Rectal smooth muscle tissue (tissue), 1 donor: ENCODE measurements around the gene DISP1.
A peak's percentile ranks its signal among the peaks of the same experiment; 100 is the strongest.

ENCODE experiments used
- H3K27ac ChIP-seq: one replicate; pipeline ENCODE4 v1.7.0; 2013; ENCODE audit warnings: low read depth, low read length, inconsistent platforms
- H3K27me3 ChIP-seq: one replicate; pipeline ENCODE4 v1.7.0; 2013; ENCODE audit warnings: low read length; ENCODE audit not compliant: control insufficient read depth, insufficient read depth
- H3K36me3 ChIP-seq: one replicate; pipeline ENCODE4 v1.7.0; 2013; ENCODE audit warnings: low read length; ENCODE audit not compliant: control insufficient read depth, insufficient read depth
- H3K4me1 ChIP-seq: one replicate; pipeline ENCODE4 v1.7.0; 2013; ENCODE audit warnings: low read length; ENCODE audit not compliant: control insufficient read depth, insufficient read depth
- H3K4me3 ChIP-seq: one replicate; pipeline ENCODE4 v1.7.0; 2013; ENCODE audit warnings: low read length
- H3K9ac ChIP-seq: one replicate; pipeline ENCODE4 v1.7.0; 2013; ENCODE audit warnings: low read length

The DISP1 gene, protein sequence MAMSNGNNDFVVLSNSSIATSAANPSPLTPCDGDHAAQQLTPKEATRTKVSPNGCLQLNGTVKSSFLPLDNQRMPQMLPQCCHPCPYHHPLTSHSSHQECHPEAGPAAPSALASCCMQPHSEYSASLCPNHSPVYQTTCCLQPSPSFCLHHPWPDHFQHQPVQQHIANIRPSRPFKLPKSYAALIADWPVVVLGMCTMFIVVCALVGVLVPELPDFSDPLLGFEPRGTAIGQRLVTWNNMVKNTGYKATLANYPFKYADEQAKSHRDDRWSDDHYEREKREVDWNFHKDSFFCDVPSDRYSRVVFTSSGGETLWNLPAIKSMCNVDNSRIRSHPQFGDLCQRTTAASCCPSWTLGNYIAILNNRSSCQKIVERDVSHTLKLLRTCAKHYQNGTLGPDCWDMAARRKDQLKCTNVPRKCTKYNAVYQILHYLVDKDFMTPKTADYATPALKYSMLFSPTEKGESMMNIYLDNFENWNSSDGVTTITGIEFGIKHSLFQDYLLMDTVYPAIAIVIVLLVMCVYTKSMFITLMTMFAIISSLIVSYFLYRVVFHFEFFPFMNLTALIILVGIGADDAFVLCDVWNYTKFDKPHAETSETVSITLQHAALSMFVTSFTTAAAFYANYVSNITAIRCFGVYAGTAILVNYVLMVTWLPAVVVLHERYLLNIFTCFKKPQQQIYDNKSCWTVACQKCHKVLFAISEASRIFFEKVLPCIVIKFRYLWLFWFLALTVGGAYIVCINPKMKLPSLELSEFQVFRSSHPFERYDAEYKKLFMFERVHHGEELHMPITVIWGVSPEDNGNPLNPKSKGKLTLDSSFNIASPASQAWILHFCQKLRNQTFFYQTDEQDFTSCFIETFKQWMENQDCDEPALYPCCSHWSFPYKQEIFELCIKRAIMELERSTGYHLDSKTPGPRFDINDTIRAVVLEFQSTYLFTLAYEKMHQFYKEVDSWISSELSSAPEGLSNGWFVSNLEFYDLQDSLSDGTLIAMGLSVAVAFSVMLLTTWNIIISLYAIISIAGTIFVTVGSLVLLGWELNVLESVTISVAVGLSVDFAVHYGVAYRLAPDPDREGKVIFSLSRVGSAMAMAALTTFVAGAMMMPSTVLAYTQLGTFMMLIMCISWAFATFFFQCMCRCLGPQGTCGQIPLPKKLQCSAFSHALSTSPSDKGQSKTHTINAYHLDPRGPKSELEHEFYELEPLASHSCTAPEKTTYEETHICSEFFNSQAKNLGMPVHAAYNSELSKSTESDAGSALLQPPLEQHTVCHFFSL (N-terminal part only)

DNA sequence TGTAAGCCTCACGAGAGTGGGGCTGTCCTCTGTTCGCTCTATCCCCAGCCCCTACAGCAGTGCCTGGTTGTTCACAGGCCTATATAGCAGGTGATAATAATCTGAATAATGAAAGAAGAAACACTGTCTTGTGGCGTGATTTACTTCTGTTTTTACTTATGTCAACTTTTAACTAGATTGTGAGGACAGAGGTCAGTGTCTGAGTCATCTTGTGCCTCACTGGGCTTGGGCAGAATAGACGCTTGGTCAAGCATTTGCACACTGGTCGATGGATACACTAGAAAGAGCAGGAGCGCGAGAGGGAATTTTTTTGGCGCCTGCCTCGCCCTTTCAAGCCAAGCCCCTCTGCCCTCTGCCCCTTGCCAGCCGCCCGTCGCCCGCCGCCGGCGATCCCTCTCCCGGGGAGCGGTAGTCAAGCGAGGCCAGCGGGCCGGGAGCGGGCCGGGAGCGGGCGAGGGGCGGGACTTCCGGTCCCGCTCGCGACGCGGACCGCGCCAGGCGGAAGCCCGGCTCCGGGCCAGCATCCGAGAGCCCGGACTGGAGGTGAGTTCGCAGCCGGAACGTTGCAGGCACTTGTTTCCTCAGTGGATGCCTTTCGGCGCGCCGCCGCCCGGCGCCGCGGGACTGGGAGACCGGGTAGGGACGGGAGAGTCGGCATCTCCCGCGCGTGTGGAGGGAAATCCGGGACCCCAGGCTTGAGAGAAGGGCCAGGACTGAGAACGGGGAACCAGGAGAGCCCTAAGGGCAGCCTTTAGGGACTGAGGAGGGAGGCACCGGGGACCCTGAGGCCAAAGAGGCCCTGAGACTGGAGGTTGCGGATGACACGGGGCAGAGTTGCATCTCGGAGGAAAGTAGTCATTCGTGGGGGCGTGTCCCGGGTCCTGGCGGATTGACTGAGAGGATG lies at the start of gene DISP1:
Gene DISP1 (plus strand): TSS at position 504 of the 904 bp plus-strand sequence. CDS start 127,785 bp downstream, outside the sequence.
- H3K4me3 ChIP-seq, result peak within 1 kb of the TSS; percentile 89
- H3K36me3 ChIP-seq, result no peaks in the 10 kb centered on the region
- peak within 1 kb of the TSS; percentile 79 for H3K9ac ChIP-seq
- H3K27ac ChIP-seq, result peak within 1 kb of the TSS; percentile 95
- no peaks in the 10 kb centered on the region for H3K27me3 ChIP-seq
- H3K4me1 ChIP-seq, result peaks cover 20% of the 10 kb centered on the region

DNA sequence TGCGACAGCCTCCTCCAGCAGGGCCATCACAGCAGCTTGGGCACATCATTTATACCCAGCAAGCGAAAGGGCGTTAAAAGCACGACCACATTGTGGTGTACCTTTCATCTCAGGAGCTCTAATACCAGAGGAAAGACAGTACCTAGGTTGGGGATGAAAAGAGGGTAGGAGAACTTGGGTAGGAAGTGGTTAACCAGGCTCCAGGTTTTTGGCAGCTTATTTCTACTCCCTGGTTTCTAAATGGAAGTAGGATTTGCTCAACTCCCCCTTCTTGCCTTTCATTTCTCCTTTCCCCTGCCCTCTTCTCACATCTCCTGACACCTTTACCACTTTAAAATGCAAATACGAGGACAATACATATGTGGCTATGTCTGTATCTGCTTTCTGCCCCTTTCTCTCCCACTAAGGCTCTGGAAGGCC lies 47.7 kb upstream of the DISP1 start:
- H3K27ac ChIP-seq, result no peak overlapping the region
- no peaks in the 10 kb centered on the region for H3K36me3 ChIP-seq
- H3K4me3 ChIP-seq, result no peak overlapping the region
- H3K9ac ChIP-seq, result no peak overlapping the region
- no peaks in the 10 kb centered on the region for H3K27me3 ChIP-seq
- no peaks in the 10 kb centered on the region for H3K4me1 ChIP-seq

DNA sequence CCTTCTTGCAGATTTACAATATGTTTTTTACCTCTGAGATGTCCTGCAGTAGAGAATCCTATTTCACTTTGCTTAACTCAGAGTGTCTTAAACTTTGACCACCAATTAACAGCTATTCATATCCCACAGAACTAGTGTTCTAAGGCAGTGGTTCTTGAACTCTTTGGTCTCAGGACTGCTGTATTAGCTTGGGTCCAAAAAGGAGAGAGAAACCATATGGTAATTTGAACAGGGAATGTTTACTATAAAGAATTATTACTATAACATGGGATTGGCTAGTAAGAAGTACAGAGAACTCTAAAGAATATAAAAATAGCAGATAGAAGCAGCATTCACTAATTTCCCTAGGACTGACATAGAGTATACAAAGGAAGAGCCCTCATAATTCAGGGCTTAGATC lies 46.2 kb upstream of the DISP1 start:
- Histone ChIP-seq H3K4me1 (no peaks in the 10 kb centered on the region), H3K27ac (no peak overlapping the region), H3K4me3 (no peak overlapping the region), H3K9ac (no peak overlapping the region), H3K36me3 (no peaks in the 10 kb centered on the region), H3K27me3 (no peaks in the 10 kb centered on the region)

DNA sequence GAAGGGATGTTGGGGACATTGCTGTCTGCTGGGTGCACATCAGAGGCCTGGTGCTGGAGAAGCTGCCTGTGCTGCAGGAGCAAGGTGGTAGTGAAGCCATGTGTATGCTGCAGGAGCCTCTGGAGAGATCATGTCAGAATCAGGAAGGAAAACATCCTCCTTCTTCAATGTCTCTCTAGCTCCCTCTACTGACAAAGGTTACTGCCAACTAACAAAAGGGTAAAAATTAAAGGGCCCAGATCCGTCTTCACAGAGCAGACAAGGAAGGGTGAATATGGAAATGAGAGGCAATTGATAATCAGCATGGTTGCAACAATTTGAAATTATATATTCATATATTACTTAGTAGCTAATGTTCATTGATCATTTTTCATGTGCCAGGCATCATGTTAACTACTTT lies 45.7 kb upstream of the DISP1 start:
- no peak overlapping the region for H3K4me3 ChIP-seq
- no peaks in the 10 kb centered on the region for H3K27me3 ChIP-seq
- H3K9ac ChIP-seq, result no peak overlapping the region
- H3K4me1 ChIP-seq, result no peaks in the 10 kb centered on the region
- H3K36me3 ChIP-seq, result no peaks in the 10 kb centered on the region
- H3K27ac ChIP-seq, result no peak overlapping the region

DNA sequence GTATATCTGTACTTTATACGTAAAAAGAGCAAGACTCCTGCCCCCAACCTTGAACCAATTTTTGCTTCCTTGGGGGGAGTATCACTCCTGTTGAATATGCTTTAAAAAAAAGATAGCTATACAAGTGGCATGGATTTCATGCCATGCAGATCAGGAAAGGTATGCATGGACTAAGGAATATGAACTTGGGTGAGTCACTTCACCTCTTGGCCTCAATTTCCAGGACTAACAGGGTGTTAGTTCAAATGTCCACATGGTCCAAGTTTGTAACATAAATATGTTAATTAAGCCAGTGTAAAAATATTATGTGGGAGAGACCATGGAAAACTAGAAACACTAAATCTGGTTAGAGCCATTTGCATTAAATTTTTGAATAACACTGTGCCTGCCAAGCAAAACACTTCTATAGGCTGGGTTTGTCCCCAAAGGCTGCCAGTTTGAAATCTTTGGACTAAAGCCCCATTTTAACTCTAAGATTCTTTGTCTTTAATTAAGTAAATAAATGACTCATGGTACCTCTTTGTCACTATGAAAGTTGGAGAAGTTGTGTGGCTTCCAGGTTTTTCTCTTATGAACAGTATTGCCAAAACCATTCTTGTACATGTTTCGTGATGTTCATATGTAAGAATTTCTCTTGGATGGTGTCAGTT lies 44.7 kb upstream of the DISP1 start:
- Histone ChIP-seq H3K9ac (no peak overlapping the region), H3K4me3 (no peak overlapping the region), H3K27ac (no peak overlapping the region), H3K27me3 (no peaks in the 10 kb centered on the region), H3K4me1 (no peaks in the 10 kb centered on the region), H3K36me3 (no peaks in the 10 kb centered on the region)

DNA sequence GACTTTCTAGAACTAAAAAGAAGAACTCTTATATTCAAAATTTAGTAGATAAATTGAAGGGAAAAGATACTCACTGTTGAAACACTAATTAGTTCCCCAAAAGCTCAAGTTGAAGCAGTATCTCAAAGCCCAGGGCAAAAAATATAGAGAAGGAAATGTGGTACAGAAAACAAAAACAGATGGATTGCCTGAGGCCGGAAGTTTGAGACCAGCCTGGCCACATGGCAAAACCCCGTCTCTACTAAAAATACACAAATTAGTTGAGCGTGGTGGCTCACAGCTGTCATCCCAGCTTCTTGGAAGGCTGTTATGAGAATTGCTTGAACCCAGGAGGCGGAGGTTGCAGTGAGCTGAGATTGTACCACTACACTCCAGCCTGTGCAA lies 41.9 kb upstream of the DISP1 start:
- H3K27ac ChIP-seq, result no peak overlapping the region

DNA sequence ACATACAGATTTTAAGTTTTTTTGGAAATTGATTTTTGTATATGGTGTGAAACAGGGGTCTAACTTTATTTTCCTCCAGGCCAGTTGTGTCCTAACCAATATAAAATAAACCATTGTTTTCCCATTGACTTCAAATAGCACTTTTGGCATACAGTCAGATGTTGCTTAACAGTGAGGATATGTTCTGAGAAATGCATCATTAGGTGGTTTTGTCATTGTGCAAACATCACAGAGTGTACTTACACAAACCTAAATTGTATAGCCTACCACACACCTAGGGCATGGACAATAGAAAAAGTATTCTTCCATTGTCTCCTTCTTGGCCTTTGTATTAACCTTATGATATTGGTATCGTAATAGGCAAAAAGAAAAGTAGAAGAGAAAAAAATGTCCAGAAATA lies 37.4 kb upstream of the DISP1 start:
- Histone ChIP-seq H3K9ac (no peak overlapping the region), H3K36me3 (no peaks in the 10 kb centered on the region), H3K4me3 (no peak overlapping the region), H3K4me1 (no peaks in the 10 kb centered on the region), H3K27me3 (no peaks in the 10 kb centered on the region), H3K27ac (no peak overlapping the region)

More for the DNA sequence above, 41.9 kb upstream of the DISP1 start:
- H3K4me3 ChIP-seq, result no peak overlapping the region
- H3K27me3 ChIP-seq, result no peaks in the 10 kb centered on the region
- H3K36me3 ChIP-seq, result no peaks in the 10 kb centered on the region
- no peak overlapping the region for H3K9ac ChIP-seq
- no peaks in the 10 kb centered on the region for H3K4me1 ChIP-seq

DNA sequence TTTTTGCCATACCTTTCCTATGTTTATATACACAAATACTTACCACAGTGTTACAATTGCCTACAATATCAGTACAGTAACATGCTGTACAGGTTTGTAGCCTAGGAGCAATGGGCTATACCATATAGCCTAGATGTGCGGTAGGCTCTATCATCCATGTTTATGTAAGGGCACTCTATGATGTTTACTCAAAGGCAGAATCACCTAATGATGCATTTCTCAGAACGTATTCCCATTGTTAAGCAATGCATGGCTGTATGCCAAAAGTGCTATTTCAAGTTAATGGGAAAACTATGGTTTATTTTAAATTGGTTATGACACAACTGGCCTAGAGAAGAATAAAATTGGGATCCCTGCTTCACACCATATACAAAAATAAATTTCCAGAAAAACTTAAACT lies 36.9 kb upstream of the DISP1 start:
- Histone ChIP-seq H3K27ac (no peak overlapping the region), H3K9ac (no peak overlapping the region), H3K4me3 (no peak overlapping the region), H3K27me3 (no peaks in the 10 kb centered on the region), H3K4me1 (no peaks in the 10 kb centered on the region), H3K36me3 (no peaks in the 10 kb centered on the region)

DNA sequence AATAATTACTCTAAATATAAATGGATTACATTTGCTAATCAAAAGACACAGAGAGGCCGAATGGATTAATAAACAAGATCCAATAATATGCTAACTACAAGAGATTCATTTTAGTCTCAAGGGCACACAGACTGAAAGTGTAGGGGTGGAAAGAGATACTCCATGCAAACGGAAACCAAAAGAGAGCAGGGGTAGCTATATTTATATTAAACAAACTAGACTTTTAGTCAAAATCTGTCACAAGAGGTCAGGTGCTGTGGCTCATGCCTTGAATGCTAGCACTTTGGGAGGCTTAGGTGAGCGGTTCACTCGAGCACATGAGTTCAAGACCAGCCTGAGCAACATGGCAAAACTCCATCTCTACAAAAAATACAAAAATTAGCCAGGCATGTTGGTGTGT lies 33.6 kb upstream of the DISP1 start:
- no peaks in the 10 kb centered on the region for H3K4me1 ChIP-seq
- H3K9ac ChIP-seq, result no peak overlapping the region
- H3K27ac ChIP-seq, result no peak overlapping the region
- no peak overlapping the region for H3K4me3 ChIP-seq
- no peaks in the 10 kb centered on the region for H3K36me3 ChIP-seq
- H3K27me3 ChIP-seq, result no peaks in the 10 kb centered on the region

DNA sequence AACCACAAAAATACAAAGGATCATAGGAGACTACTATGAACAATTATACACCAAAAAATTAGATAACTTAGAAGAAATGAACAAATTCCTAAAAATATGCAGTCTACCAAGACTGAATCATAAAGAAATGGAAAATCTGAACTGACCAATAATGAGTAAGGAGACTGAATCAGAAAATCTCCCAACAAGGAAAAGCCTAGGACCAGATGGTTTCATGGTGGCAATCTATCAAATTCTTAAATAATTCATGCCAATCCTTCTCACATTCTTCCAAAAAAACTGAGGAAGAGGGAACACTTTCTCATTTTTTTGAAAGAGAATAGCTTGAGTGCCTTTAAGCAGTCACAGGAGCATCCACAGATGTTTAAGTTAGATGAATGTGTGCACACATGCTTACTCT lies 31.8 kb upstream of the DISP1 start:
- no peaks in the 10 kb centered on the region for H3K27me3 ChIP-seq
- no peak overlapping the region for H3K4me3 ChIP-seq
- H3K27ac ChIP-seq, result no peak overlapping the region
- no peak overlapping the region for H3K9ac ChIP-seq
- H3K36me3 ChIP-seq, result no peaks in the 10 kb centered on the region
- H3K4me1 ChIP-seq, result no peaks in the 10 kb centered on the region

DNA sequence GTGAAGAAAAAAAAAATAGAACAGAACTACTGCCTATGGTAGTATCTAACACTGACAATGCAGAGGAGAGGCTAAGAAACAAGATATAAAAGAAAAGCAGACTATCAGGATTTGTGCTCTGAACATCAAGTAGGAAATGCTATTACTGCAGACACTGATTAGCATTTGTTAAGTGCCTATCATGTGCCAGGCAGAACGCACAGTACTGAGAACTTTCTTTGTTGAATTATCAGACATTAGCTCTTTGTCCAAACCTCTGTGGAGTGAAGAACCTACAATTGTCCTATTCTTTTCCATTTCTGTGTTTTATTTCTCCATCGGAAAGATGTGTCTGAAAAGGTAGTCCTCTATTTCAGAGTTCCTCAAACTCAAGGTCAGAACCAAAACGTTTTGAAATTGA lies 30.5 kb upstream of the DISP1 start:
- Histone ChIP-seq H3K36me3 (no peaks in the 10 kb centered on the region), H3K4me3 (no peak overlapping the region), H3K27me3 (no peaks in the 10 kb centered on the region), H3K9ac (no peak overlapping the region), H3K4me1 (no peaks in the 10 kb centered on the region), H3K27ac (no peak overlapping the region)
